G401 (cell line): ENCODE data around the gene PELI1. TPM values are rescaled to one million over a fixed set of nuclear protein-coding genes. Genes with fewer than 3 reads are reported as not detected.
"Not testable (repeated sequence)": the region's sequence is repeated elsewhere in the genome, so short reads cannot be mapped to it uniquely, and the experiment has no call there.

ENCODE experiments used
- DNase-seq: peaks from one replicate; pipeline ENCODE4 v3.0.0-alpha.2; 2015; ENCODE audit warnings: low spot score
- in situ Hi-C: cut with HindIII; loops from 2 replicates; pipeline ENCODE4 v1.10.0; 2016; ENCODE audit warnings: low sequenced_read_pairs, mixed read lengths
- total RNA-seq: library from RNA; depleted of rRNA; stranded (reverse); fragments of >200 nt; shearing (Covaris generic); gene quantifications from 2 replicates; pipeline ENCODE4 v1.2.3, GENCODE V29; 2014

Gene PELI1
- total RNA-seq, 1 experiment from 2014 or later: 4.2 TPM

- in situ Hi-C loops, DNase-seq: not testable (repeated sequence)
These were observed 41.5 kb downstream of the PELI1 start for GRCh38 chr2:64102736-64103135.

- in situ Hi-C loops: no loop called here
- DNase-seq: no peak
These were observed 43.1 kb downstream of the PELI1 start for GRCh38 chr2:64101141-64101591.

DNA sequence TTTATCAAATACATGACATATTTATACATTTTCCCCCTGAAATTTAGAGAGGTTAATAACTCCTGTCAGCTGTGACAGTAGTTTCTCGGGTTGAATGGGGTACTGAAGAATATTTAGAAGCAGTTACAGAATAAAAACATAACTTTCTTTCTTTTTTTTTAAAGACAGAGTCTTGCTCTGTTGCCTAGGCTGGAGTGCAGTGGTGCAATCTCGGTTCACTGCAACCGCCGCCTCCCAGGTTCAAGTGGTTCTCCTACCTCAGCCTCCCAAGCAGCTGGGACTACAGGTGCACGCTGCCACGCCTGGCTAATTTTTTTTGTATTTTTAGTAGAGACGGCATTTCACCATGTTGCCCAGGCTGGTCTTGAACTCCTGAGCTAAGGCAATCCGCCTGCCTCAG lies 43.6 kb downstream of the PELI1 start:
- in situ Hi-C loops, DNase-seq: not testable (repeated sequence)

GRCh38 chr2:64094663-64095382 lies 49.4 kb downstream of the PELI1 start:
- DNase-seq: no peak
- in situ Hi-C loops: no loop called here

- in situ Hi-C loops: no loop called here
- no peak for DNase-seq
These were observed 50.9 kb downstream of the PELI1 start for GRCh38 chr2:64093341-64093740.

DNA sequence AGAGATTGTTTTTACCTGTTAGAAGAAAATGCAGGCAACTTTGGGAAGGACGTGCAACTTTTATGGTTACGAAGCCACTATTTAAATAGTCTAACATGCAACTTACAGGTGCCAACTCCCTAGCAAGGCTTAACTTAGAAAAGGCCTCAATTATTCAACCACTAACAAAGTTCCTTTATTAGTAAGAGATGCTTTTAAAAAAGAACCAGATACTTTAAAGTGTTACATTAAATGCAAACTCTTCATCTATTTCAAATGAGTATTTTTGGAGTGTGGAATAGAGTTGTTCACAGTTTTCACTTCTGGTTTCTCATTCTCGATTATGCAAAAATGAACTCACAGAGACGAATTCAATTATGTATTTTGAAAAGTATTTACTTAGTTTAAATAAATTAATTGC lies 51.7 kb downstream of the PELI1 start:
- in situ Hi-C loops: no loop called here
- no peak for DNase-seq

GRCh38 chr2:64090264-64090663 lies 54.0 kb downstream of the PELI1 start:
- DNase-seq: no peak
- in situ Hi-C loops: no loop called here

DNA sequence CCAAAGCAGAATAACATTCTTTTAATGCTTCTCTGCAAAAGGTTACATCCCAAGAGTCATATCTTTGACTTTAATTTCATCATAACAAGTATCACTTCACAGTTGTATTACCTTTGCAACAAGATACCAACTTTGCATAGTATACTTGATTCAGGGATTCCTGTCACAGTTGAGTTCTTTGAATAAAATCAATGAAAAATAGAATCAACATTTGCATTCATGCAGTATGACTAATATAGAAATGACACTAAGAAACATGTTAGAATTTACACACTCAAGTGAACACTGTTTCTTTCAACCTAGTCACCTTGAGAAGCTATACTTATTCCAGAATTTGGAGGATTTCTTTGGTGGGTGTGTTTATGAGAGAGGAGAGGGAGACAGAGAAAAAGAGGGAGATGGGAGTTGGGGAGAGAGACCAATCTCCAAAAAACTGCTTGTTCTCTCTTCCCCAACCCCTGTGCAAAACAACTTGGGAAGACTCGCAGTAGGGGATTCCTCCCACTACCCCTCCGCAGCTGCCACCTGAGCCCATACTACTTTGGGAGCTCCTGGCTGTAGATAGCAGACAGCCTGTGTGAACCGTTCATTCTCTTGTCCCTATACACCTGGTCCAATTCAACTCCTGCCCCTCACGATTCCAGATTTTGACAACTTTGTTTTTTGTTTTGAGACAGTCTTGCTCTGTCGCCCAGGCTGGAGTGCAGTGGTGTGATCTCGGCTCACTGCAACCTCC lies 57.7 kb downstream of the PELI1 start:
- in situ Hi-C loops: no loop called here
- DNase-seq: no peak

DNA sequence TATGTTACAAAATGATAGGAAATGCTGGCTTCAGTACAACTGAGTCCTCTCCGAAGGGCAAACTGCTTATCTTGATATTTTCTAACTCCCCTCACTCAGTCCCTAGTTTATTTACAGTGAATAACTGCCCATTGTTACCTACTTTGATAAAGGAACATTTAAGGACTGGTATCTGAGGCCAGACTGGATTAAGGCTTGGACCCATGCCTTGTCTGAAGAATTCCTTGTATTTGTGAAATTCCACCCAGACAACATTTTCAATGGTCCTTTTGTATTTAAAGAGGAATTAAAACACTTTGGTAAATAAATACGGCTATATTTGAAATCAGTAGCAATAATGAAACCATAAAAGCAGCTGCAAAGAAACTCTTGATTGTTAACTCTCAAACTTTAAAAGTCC lies 58.3 kb downstream of the PELI1 start:
- DNase-seq: no peak
- in situ Hi-C loops: no loop called here

- in situ Hi-C loops: no loop called here
- no peak for DNase-seq
These were observed 63.2 kb downstream of the PELI1 start for GRCh38 chr2:64081046-64081445.

- in situ Hi-C loops: no loop called here
- no peak for DNase-seq
These were observed 64.0 kb downstream of the PELI1 start for GRCh38 chr2:64080179-64080578.

DNA sequence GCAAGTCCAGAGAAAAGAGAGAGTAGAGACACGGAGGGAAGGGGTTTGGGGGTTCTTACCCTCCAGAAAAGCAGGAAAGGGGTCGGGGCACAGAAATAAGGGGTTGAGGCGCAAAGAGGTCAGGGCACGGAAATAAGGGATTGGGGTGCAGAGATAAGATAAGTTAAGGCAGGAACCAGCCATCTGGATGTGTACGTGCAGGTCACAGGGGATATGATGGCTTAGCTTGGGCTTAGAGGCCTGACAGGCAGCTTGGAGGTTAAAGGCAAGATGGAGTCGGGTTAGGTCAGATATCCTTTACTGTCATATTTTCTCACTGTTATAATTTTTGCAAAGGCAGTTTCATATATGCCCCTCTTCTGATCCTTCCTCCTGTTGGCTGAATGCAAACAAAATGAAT lies 64.5 kb downstream of the PELI1 start:
- DNase-seq, in situ Hi-C loops: not testable (repeated sequence)

- DNase-seq, in situ Hi-C loops: not testable (repeated sequence)
These were observed 67.4 kb downstream of the PELI1 start for GRCh38 chr2:64076828-64077227.

- DNase-seq, in situ Hi-C loops: not testable (repeated sequence)
These were observed 69.6 kb downstream of the PELI1 start for GRCh38 chr2:64074616-64075015.

DNA sequence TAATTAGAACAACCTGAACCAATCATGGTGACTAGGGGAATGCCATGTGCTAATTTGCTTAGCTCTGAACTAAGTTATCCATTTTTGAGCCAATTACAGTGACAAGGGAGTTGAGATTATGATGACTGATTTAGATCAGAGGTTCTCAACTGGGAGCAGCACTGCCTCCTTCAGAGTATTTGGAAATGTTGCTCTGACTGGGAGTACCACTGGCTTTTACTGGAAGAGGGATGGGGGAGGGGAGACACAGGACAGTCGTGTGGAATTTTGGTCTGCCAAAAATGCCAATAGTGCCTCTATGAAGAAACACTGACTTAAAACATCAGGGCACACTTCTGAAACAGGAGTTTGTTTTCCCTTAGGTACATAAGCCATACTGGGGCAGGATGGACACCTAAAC lies 76.9 kb downstream of the PELI1 start:
- no peak for DNase-seq
- in situ Hi-C loops: no loop called here

DNA sequence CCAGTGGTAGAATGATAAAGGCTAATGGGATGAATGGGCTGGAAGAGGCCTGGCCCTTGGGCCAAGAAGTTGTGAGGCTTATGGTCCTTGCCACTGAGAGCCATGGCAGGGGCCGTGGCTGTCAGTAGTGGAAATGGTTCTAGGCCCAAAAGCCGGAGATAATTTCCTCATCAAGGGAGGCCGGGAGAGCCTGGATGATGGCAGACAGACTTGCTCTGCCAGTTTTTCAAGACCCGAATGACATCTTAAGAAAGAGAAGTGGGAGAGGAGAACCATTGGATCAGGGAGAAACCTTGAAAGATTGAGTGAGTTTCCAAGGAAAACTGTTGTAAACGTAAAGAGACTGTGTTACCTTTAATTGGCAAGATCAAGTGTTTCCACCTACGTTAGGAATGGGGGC lies 78.7 kb downstream of the PELI1 start:
- DNase-seq: no peak
- in situ Hi-C loops: no loop called here

GRCh38 chr2:64063924-64064331 lies 80.3 kb downstream of the PELI1 start:
- no peak for DNase-seq
- in situ Hi-C loops: no loop called here

- in situ Hi-C loops: no loop called here
- no peak for DNase-seq
These were observed 80.8 kb downstream of the PELI1 start for GRCh38 chr2:64063454-64063853.

DNA sequence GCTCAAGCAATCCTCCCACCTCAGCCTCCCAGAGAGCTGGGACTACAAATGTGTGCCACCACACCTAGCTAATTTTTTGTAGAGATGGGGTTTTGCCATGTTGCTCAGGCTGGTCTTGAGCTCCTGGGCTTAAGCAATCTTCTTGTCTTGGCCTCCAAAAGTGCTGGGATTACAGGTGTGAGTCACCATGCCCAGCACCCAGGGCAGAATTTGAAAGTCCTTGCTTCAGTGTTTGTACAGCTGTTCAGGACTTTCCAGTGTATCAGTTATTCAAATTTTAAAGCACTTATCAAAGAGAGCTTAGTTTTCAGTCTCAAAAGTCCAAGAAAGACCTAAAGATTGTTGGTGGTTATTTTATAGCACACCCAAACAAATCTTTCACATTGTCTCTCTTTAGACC lies 81.4 kb downstream of the PELI1 start:
- in situ Hi-C loops: no loop called here

GRCh38 chr2:64059270-64059669 lies 85.0 kb downstream of the PELI1 start:
- in situ Hi-C loops: no loop called here
- no peak for DNase-seq

More for the DNA sequence above, 81.4 kb downstream of the PELI1 start:
- no peak for DNase-seq

- in situ Hi-C loops: no loop called here
- no peak for DNase-seq
These were observed 88.2 kb downstream of the PELI1 start for GRCh38 chr2:64056021-64056420.
